OCI-LY7 (cell line): ENCODE data around the gene ZPR1. TPM values are rescaled to one million over a fixed set of nuclear protein-coding genes. Genes with fewer than 3 reads are reported as not detected.

ENCODE experiments used
- BruUV-seq: library from RNA; stranded (reverse); fragments of 400-500 nt; replicated peaks from 2 replicates; lab custom pipeline; 2021; lab: Mats Ljungman, UMichigan
- CTCF ChIA-PET: fragments of 300-600 bp; sonication (Branson Sonifier 250); formaldehyde crosslinking; loops from one replicate; lab custom pipeline; 2022; ENCODE audit warnings: antibody characterized with exemption; ENCODE audit not compliant: unreplicated experiment; lab: Charles Lee
- POLR2A ChIA-PET: fragments of 300-600 bp; sonication (Branson Sonifier 250); formaldehyde crosslinking; loops from one replicate; lab custom pipeline; 2022; ENCODE audit warnings: antibody characterized with exemption; lab: Charles Lee
- DNase-seq: peaks from one replicate; pipeline ENCODE4 v3.0.0-alpha.2; 2015; ENCODE audit warnings: low spot score
- H2AFZ ChIP-seq: fragments of 200-600 bp; sonication (generic), shearing (Covaris generic); 2 replicates; pipeline ENCODE4 v1.6.1; 2014; ENCODE audit warnings: mild to moderate bottlenecking, antibody characterized with exemption, low read length, moderate library complexity
- H3K27ac ChIP-seq: fragments of 200-600 bp; sonication (generic); 2 replicates; pipeline ENCODE4 v1.5.1; 2014; ENCODE audit warnings: mixed run types, low read depth, mild to moderate bottlenecking, moderate library complexity, low read length, inconsistent platforms; ENCODE audit not compliant: poor library complexity, severe bottlenecking
- H3K36me3 ChIP-seq: fragments of 200-600 bp; sonication (generic); 2 replicates; pipeline ENCODE4 v1.6.1; 2014; ENCODE audit warnings: mild to moderate bottlenecking, antibody characterized with exemption, low read length, moderate library complexity, mixed read lengths; ENCODE audit not compliant: insufficient read depth
- H3K4me1 ChIP-seq: fragments of 200-600 bp; sonication (generic); 2 replicates; pipeline ENCODE4 v1.5.1; 2014; ENCODE audit warnings: mild to moderate bottlenecking, low read length; ENCODE audit not compliant: insufficient read depth, poor library complexity, severe bottlenecking
- H3K4me2 ChIP-seq: fragments of 200-600 bp; sonication (generic); 2 replicates; pipeline ENCODE4 v1.6.1; 2014; ENCODE audit warnings: mild to moderate bottlenecking, low read length
- H3K4me3 ChIP-seq: fragments of 200-600 bp; sonication (generic); 2 replicates; pipeline ENCODE4 v1.5.1; 2014; ENCODE audit warnings: mild to moderate bottlenecking, low read depth, low read length; ENCODE audit not compliant: poor library complexity, severe bottlenecking
- H3K79me2 ChIP-seq: fragments of 200-600 bp; sonication (generic); 2 replicates; pipeline ENCODE4 v1.6.1; 2016; ENCODE audit warnings: low read depth, mild to moderate bottlenecking, low read length, moderate library complexity, mixed read lengths; ENCODE audit not compliant: insufficient read depth
- H3K9me2 ChIP-seq: fragments of 200-600 bp; sonication (generic); 2 replicates; pipeline ENCODE4 v1.6.1; 2016; ENCODE audit warnings: mild to moderate bottlenecking, low read length, mixed read lengths; ENCODE audit not compliant: insufficient read depth
- H3K9me3 ChIP-seq: fragments of 200-600 bp; sonication (generic); 2 replicates; pipeline ENCODE4 v1.6.1; 2014; ENCODE audit warnings: mild to moderate bottlenecking, mixed run types, low read length, mixed read lengths
- H4K20me1 ChIP-seq: fragments of 200-600 bp; sonication (generic); 2 replicates; pipeline ENCODE4 v1.6.1; 2014; ENCODE audit warnings: mild to moderate bottlenecking, antibody characterized with exemption, low read length, moderate library complexity, mixed read lengths; ENCODE audit not compliant: insufficient read depth
- CTCF ChIP-seq: fragments of 200-600 bp; sonication (generic); conservative IDR thresholded peaks from 2 replicates; pipeline ENCODE4 v1.5.1; 2014; ENCODE audit warnings: mild to moderate bottlenecking, antibody characterized with exemption, low read length, moderate library complexity, mixed read lengths
- EZH2phosphoT487 ChIP-seq: fragments of 200-600 bp; sonication (generic); IDR thresholded peaks from 2 replicates; pipeline ENCODE4 v1.6.1; 2018; ENCODE audit warnings: low read depth, borderline replicate concordance, mild to moderate bottlenecking, mixed run types, antibody characterized with exemption, low read length, moderate library complexity, mixed read lengths
- intact Hi-C: fragments of 100-400 bp; cut with micrococcal nuclease; formaldehyde crosslinking; loops from one replicate; pipeline ENCODE4 v1.10.0; 2022; ENCODE audit not compliant: unreplicated experiment
- total RNA-seq, 2 experiments: library from RNA; depleted of rRNA in 1 of 2; stranded (reverse); fragments of >200 nt in 1 of 2; shearing (Covaris generic) in 1 of 2; gene quantifications; 2 replicates each; pipeline ENCODE4 v1.2.3, GENCODE V29; 2014 to 2022

Gene ZPR1
- total RNA-seq, 2 experiments from 2014 or later = 57.4 to 67.5 TPM

- DNase-seq = no peak
- no TSS peak for BruUV-seq
- intact Hi-C loops = loop anchor here (1.0 kb wide), 2 partner anchors 104 to 374 kb away; no protein-coding TSS in a partner anchor
- TF ChIP-seq EZH2phosphoT487 (no peak), CTCF (no peak)
- POLR2A ChIA-PET = no interaction called here
- Histone ChIP-seq H3K79me2 (no peaks in the 10 kb centered on the region), H2AFZ (no peak overlapping the region), H3K9me2 (no peaks in the 10 kb centered on the region), H3K9me3 (no peaks in the 10 kb centered on the region), H3K4me2 (no peak overlapping the region), H3K27ac (no peak overlapping the region), H3K4me3 (no peak overlapping the region), H3K36me3 (no peaks in the 10 kb centered on the region), H3K4me1 (no peaks in the 10 kb centered on the region), H4K20me1 (no peaks in the 10 kb centered on the region)
- CTCF ChIA-PET = interaction anchor here (0.9 kb wide), 1 partner anchor 109 kb away, joined by 3 read pairs; no protein-coding TSS in a partner anchor
Observed at GRCh38 chr11:116731821-116732220, 56.0 kb downstream of the ZPR1 start.

GRCh38 chr11:116731097-116731761 lies 56.6 kb downstream of the ZPR1 start:
- Histone ChIP-seq H3K4me1 (no peaks in the 10 kb centered on the region), H3K4me2 (no peak overlapping the region), H3K79me2 (no peaks in the 10 kb centered on the region), H3K27ac (no peak overlapping the region), H2AFZ (no peak overlapping the region), H3K9me2 (no peaks in the 10 kb centered on the region), H4K20me1 (no peaks in the 10 kb centered on the region), H3K4me3 (no peak overlapping the region), H3K36me3 (no peaks in the 10 kb centered on the region), H3K9me3 (no peaks in the 10 kb centered on the region)
- CTCF ChIA-PET = no interaction called here
- intact Hi-C loops = no loop called here
- no TSS peak for BruUV-seq
- POLR2A ChIA-PET = no interaction called here
- no peak for DNase-seq
- TF ChIP-seq CTCF = no peak

GRCh38 chr11:116730601-116731000 lies 57.2 kb downstream of the ZPR1 start:
- Histone ChIP-seq H3K79me2 (no peaks in the 10 kb centered on the region), H3K4me3 (no peak overlapping the region), H3K9me3 (no peaks in the 10 kb centered on the region), H3K4me1 (no peaks in the 10 kb centered on the region), H2AFZ (no peak overlapping the region), H3K27ac (no peak overlapping the region), H3K9me2 (no peaks in the 10 kb centered on the region), H3K4me2 (no peak overlapping the region), H4K20me1 (no peaks in the 10 kb centered on the region), H3K36me3 (no peaks in the 10 kb centered on the region)
- ChIA-PET CTCF (no interaction called here), POLR2A (no interaction called here)
- BruUV-seq = no TSS peak
- no peak for DNase-seq
- TF ChIP-seq CTCF = no peak
- no peak for TF ChIP-seq EZH2phosphoT487
- intact Hi-C loops = no loop called here
